GM18508 (cell line): Measurements from ENCODE around the gene FILIP1L.
"Not testable (repeated sequence)": the region's sequence is repeated elsewhere in the genome, so short reads cannot be mapped to it uniquely, and the experiment has no call there.

Source experiments
- ATAC-seq: cut with Tn5 transposase; IDR thresholded peaks from one replicate; pipeline ENCODE4 v1.9.1; 2021; ENCODE audit warnings: moderate number of reproducible peaks; ENCODE audit not compliant: insufficient read depth, unreplicated experiment

The FILIP1L gene

DNA sequence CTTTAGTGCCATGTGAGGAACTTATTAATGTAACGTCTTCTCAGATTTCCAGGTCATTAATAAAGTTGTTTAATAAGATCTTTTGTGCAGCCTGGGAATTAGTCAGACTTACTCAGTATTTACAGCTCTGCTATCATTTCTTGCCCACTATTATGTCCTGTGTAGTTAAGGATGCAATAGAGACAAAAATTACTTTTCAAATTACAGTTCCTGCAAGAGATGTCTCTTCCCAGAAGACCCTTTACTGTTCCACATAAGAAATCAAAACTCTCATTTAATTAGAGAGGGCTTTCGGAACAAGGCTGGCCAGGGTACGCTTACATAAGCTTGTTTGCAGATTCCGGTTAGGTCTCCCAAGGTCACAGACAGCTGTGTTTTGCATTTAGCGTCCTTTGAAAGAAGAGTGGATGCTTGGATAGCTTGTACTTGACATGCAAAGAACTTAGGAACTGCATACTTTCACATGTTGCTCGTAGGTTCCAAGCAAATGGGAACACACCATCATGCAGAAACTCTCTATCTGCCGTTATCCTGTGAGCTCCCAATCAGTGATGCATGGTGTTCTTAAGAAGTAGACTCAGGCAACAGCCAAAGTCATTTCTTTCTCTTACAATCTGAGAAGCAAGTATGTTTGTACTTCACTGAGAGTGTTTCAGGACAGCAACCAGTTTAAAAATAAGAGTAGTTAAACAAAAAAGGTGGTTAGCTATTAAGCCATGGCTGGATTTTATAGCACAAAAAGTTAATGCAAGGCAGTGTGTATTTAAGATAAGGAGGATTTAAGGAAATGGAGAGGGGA, 37.4 kb downstream of the FILIP1L start:
- no peak for ATAC-seq

GRCh38 chr3:100075851-100076730, 38.2 kb downstream of the FILIP1L start:
- no peak for ATAC-seq

DNA sequence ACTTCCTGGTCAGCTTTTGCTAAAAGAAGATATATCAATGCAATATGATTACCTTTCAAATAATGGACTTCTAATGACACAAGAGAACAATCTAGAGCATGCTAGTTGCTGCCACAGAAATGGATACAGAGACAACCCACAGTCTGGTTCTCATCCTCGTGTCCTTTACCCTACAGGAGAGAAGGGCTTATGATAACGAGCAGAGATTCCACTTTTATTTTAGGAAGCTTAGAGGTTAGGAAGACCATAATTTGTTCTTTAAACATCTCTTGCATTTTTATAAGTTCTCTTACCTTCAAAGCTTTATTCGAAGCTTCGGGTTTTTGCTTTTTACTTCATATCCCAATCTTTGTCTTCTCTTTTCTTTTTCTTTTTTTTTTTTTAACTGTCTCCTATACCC, 39.1 kb downstream of the FILIP1L start:
- no peak for ATAC-seq

DNA sequence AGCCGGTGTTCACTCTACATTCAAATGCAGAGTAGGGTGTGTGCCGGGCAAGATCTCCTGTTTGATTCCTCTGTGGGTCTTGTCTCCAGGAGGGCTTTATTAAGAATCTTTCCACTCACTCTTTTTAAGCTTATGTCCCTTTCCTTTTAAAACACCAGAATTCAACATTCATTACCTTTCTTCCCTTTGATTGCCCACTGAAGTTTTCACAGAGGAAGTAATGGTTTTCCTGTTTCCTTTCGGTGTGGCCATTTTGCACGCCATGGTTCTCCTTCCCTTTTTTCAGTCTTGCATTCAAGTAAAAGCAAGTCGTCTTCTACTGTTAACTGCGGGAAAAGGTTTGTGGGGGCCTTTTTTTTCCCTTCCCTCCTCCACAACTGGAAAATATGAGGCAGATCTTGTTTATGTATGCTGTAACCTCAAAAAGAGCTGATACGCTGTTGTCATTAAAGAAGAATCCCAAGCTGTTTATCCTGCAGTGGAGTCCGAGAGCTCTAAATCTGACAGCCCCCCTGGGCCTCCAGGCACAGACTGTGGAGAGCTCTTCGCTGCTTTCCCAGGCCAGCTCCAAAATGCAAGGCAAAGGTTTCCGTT, 40.5 kb downstream of the FILIP1L start:
- ATAC-seq: no peak

DNA sequence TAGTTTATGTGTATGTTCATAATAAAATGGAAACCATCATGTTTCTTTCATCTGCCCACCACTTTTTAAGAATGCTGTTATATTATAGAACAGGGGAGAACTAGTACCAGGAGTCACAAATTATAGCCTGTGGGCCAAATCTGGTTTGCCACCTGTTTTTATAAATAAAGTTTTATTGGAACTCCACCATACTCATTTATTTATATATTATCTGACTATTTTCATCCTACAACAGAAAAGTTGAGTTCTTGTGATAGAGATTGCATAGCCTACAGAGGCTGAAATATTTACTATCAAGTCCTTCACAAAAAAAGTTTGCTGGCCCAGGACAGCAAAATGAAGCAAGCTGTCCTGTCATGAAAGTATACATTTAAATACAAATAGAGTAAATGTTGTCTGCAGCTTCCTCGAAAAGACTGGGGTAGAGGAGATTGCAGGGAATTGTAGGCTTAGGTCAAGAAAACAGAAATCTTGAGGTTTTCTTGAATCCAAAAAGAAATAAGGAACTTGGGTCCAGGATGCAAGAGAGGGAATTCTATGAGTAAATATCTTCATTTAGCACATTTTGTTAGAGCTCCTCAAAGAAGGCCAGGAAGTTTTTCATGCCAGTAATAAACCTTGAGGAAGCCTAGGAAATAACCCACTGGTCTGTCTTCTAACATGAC, 41.1 kb downstream of the FILIP1L start:
- ATAC-seq: no peak

DNA sequence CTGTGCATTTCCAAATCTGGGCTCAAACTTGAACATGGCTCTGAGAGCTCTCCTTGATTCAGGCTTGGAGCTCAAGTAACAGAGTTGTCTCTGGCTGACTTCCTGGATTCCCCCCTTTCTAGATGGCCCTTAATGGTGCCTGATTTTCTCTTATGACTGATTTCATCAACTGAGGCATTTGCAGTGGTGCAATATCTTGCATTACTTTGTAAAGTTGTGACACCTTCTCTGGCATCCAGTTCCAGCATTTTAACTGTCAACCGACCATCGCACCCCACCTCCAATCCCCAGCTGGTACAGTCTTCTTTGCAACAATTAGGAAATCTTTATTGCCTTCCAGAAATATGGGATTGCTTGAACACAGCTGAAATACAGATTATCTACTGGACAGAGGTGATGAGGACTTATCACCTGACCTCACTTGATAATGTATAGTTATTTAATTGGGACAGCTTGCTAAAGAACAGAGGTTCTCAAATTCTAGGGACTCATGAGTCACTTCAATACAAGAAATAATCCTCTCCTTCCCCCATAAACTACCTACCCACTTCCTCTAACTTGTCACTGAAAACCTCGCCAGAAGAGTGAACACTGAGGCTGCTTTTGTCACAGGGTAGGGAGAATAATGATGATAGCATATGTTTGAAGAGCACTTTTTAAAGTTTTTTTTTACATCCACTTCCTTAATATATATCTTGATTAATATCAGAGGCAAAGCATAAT, 41.8 kb downstream of the FILIP1L start:
- peak; percentile 43 for ATAC-seq

GRCh38 chr3:100069472-100069871, 44.8 kb downstream of the FILIP1L start:
- no peak for ATAC-seq

DNA sequence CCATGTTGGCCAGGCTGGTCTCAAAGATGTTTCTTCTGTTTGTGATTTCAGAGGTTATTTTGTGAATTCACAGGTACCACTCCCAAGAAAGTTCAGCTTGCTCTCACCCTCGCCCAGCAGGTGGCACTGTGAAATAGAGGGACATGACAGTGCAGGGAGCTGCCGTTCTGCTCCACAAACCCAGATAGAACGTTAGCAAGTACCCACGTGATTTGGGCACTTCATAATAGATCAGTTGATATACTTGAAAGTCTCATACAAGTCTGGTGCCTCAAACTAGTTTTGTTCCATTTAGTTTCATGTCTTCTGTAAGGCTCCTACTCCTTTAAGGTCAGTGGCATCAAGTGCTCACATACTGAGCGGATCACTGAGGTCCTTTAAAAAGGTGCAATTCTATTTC, 45.5 kb downstream of the FILIP1L start:
- peak; percentile 48 for ATAC-seq

DNA sequence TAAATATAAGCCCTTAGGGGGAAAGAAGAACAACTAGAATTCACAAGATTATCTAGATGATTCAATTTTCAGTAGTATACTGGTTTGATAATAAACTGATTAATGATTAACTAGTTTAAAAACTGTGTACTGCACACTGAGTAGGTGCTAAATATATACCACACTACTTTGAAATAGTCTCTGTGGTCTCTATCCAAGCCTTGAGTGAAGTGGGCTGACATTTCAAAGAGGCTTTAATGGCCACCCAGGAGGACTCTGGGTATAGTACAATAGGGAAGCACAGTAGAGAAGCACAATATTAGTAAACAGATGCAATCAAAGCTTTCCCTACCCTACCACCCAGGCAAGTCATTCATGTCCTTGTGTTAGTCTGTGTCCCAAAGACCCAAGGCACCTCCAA, 46.7 kb downstream of the FILIP1L start:
- ATAC-seq: no peak

GRCh38 chr3:100063929-100064461, 50.3 kb downstream of the FILIP1L start:
- ATAC-seq: no peak

GRCh38 chr3:100062665-100063064, 51.6 kb downstream of the FILIP1L start:
- ATAC-seq: no peak

- no peak for ATAC-seq
Observed at GRCh38 chr3:100060685-100061484, 53.4 kb downstream of the FILIP1L start.

DNA sequence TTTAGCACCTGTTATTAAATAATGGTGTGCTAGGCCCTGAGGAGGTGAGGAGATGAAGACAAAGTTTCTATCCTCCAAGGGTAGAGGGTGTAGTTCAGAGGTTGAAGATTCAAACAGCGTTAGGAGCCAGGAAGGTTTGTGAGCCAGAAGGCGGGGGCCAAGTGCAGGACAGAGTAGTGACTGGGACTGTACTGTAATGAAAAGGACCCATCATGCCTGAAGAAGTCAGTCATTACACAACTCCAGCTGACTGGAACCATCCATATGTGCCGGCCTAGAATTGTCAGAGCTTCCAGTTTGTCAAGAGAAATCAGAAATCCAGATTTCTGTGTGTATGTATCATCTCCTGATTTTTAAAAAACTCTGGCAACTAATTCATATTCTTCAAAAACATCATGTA, 54.8 kb downstream of the FILIP1L start:
- no peak for ATAC-seq

GRCh38 chr3:100057716-100058575, 56.4 kb downstream of the FILIP1L start:
- no peak for ATAC-seq

- no peak for ATAC-seq
Observed at GRCh38 chr3:100053951-100054620, 60.2 kb downstream of the FILIP1L start.

DNA sequence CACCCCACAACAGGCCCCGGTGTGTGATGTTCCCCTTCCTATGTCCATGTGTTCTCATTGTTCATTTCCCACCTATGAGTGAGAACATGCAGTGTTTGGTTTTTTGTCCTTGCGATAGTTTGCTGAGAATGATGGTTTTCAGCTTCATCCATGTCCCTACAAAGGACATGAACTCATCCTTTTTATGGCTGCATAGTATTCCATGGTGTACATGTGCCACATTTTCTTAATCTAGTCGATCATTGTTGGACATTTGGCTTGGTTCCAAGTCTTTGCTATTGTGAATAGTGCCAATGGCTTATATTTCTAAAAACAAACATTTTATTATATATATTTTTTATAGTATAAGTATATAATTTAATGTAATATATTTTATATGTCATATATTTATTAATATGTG, 62.8 kb downstream of the FILIP1L start:
- ATAC-seq: not testable (repeated sequence)

GRCh38 chr3:100048248-100048647, 66.1 kb downstream of the FILIP1L start:
- no peak for ATAC-seq
